ENCODE results near the gene MN1.

The MN1 gene

DNA sequence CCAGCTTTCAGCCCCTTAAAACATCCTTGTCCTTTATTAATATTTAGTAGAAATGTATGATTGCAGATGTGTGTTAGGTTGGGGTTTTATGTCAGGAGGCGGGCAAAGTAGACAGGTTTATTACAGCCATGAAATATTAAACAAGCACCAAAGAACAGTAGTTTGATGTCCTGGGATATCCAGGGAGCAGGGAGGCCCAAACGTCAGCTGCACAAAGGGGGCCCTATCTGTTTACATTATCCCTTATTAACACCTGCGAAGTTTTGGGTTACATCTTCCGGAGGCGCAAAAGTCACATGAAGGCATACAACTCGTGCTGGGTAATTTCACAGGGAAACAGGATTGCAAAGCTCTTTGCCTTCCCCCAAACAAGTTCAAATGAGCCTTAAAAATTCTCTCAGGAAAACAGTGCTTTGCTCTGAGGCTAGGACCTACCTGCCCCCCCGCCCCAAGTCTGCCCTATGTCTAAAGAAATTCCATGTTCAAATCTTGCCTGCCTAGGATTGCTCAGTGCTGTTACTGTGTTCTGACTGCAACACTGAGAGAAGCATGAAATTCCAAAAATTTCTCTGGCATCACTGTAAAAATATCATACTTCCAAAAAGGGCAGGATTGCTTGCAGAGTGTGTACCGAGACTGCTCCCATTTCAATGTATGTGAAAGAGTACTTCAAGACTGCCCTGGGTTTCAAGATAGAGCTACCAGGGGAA is 8.9 kb downstream of the MN1 start:
- peaks cover 82% of the 10 kb centered on the region for H3K4me1 ChIP-seq (ENCODE audit: insufficient read depth, low read length)
- no peaks in the 10 kb centered on the region for H3K27me3 ChIP-seq (ENCODE audit: insufficient read depth, low read length)
- no peak overlapping the region for H2AFZ ChIP-seq (ENCODE audit: low read depth, low read length)
- H3K4me3 ChIP-seq (ENCODE audit: low read length): peak overlapping the region; percentile 69
- peaks cover 65% of the 10 kb centered on the region for H3K36me3 ChIP-seq (ENCODE audit: insufficient read depth, low read length)
- no peaks in the 10 kb centered on the region for H3K9me3 ChIP-seq (ENCODE audit: low read length)

DNA sequence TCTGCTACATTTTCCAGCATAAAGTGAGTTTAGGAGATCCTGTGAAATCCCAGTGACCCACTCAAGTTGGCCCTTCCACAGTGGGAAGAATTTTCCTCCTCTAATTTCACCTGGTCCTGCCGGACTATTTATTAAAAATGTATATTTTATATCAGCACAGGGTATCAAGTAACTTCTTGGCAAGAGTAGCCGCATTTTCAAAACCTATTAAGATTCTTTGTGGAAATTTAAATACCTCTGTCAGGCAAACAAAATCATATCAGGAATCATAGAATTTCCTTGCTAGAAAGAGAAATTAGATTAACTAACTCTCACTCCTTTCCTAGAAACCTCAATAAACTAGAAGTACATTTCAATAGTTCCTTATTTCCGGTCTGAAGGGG is 9.7 kb downstream of the MN1 start:
- Histone ChIP-seq H3K36me3 (ENCODE audit: insufficient read depth, low read length) (peaks cover 65% of the 10 kb centered on the region), H3K27me3 (ENCODE audit: insufficient read depth, low read length) (no peaks in the 10 kb centered on the region), H3K4me3 (ENCODE audit: low read length) (peak overlapping the region; percentile 44), H3K4me1 (ENCODE audit: insufficient read depth, low read length) (peaks cover 89% of the 10 kb centered on the region), H2AFZ (ENCODE audit: low read depth, low read length) (no peak overlapping the region), H3K9me3 (ENCODE audit: low read length) (no peaks in the 10 kb centered on the region)

DNA sequence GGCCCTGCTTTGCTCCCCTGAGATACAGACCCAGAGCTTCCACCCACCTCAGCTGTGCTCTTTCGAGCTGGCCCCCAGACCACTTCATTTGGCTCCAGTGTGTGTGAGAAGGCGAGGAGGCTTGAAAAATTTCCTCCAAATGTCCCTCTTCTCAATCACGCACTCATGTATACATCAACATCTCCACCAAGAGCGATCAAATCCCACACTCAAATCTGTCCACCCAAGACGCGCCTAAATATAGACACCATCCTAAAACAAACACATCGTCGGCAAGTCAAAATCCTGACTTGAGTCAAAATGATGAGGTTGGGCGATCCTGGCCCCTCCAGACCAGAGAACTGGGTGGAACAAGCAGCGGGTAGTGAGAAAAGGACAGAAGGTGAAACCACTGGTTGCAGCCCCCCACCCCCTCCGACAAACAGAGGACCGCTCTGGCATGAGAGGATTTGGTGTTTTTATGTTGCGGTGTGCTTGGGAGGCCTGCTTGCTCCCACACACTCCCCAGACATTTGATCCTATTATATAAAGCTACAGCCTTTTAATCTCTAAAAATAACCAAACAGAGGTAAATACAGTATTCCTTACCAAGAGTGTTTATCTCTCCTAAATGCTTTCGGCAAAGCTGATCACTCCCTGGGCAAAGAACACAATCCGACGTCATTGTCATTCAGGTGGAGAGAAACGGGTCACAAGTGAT is 10.2 kb downstream of the MN1 start:
- Histone ChIP-seq H3K27me3 (ENCODE audit: insufficient read depth, low read length) (no peaks in the 10 kb centered on the region), H3K4me1 (ENCODE audit: insufficient read depth, low read length) (peaks cover 91% of the 10 kb centered on the region), H3K9me3 (ENCODE audit: low read length) (no peaks in the 10 kb centered on the region), H3K36me3 (ENCODE audit: insufficient read depth, low read length) (peaks cover 64% of the 10 kb centered on the region), H3K4me3 (ENCODE audit: low read length) (peak overlapping the region; percentile 44), H2AFZ (ENCODE audit: low read depth, low read length) (no peak overlapping the region)

DNA sequence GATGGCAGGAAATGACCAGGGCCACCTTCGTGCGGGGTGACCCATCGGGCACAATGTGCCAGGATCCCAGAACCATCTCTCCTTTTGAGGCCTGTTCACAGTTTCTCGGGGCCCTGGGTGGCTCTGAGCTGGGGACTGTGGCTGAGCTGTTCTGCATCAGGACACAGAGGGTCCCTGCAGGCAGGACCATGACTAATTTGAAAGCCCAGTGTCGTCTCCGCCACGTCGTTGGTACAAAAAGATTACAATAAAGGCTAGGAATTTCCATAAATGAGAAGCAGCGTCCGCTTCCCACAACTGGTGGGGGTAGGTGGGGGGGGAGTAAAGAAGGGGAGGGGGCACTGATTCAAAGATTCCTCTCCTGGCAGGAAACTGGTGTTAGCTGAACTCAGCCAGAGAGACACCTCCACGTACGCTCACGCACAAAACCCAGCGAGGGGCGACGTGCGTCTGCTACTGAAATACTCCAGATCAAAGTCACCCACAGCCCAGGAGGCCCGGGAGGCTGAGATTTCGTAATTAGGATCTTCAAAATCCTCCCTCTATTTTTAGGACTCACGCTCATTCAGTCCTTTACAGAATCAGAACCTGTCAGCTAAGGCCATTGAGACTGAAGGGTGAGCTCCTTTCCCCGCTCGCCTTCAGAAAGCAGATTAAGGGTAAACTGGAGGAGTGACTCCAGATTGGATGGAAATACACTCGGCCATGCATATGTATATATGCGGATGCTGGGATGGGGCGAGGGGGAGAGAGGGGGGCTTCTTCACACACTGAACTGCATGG is 11.0 kb downstream of the MN1 start:
- no peaks in the 10 kb centered on the region for H3K9me3 ChIP-seq (ENCODE audit: low read length)
- no peak overlapping the region for H2AFZ ChIP-seq (ENCODE audit: low read depth, low read length)
- H3K27me3 ChIP-seq (ENCODE audit: insufficient read depth, low read length): no peaks in the 10 kb centered on the region
- H3K36me3 ChIP-seq (ENCODE audit: insufficient read depth, low read length): peaks cover 64% of the 10 kb centered on the region
- peak overlapping the region; percentile 44 for H3K4me3 ChIP-seq (ENCODE audit: low read length)
- peaks cover 96% of the 10 kb centered on the region for H3K4me1 ChIP-seq (ENCODE audit: insufficient read depth, low read length)

DNA sequence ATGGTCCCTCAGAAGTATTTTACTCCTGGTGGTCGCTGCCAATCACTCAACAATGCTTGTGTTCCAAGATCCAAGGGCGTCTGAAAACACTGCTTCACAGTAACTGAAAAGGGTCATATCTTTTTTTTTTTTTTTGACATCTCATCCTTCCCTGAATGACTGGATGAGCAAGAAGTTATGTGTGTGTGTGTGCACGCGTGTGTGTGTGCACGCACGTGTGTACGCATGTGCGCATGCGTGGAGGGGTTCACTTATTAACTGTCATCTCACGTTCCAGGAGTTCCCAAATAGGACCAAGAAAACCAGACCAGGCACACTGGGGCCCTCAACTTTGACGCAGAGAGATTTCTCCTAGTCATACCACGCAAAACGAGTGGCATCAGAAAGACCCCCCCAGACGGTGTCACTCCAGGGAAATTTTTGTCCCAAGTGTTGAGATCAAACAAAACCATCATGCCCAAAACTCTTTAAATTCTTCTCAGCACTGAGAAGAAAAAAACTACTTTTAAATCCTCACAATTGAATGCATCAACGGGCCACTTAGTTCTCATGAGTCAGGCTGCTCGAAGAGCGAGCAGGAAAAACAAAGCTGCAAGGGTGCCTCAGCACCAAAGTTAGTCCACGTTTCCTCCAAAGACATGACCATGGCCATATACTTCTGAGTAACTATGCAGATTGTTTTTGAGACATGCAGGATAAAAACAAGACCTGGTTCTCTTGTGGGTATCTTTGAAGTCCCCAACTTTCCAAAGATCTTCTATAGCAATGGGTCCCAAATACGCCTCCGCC is 12.9 kb downstream of the MN1 start:
- peaks cover 94% of the 10 kb centered on the region for H3K4me1 ChIP-seq (ENCODE audit: insufficient read depth, low read length)
- H3K9me3 ChIP-seq (ENCODE audit: low read length): no peaks in the 10 kb centered on the region
- H3K4me3 ChIP-seq (ENCODE audit: low read length): no peak overlapping the region
- peaks cover 67% of the 10 kb centered on the region for H3K36me3 ChIP-seq (ENCODE audit: insufficient read depth, low read length)
- no peak overlapping the region for H2AFZ ChIP-seq (ENCODE audit: low read depth, low read length)
- no peaks in the 10 kb centered on the region for H3K27me3 ChIP-seq (ENCODE audit: insufficient read depth, low read length)

DNA sequence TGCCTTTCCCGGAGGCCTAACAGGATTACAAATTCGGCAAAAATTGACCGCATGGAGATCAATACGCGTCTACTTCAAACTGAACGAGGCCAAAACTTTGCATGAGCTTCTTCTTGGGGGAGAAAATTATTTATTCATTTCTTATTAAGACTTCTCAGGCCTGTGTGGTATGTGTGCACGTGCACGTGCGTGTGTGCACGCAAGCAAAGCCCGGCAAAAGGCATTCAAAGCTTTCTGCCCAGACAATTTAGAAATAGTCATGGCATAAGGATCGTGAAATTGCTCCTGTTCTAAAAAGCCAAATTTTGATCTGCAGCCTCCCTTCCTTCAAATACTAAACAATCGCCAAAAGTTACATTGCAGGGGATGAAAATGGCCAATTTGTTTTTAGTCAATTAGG is 14.6 kb downstream of the MN1 start:
- Histone ChIP-seq H3K4me3 (ENCODE audit: low read length) (no peak overlapping the region), H3K36me3 (ENCODE audit: insufficient read depth, low read length) (peaks cover 70% of the 10 kb centered on the region), H2AFZ (ENCODE audit: low read depth, low read length) (no peak overlapping the region), H3K27me3 (ENCODE audit: insufficient read depth, low read length) (no peaks in the 10 kb centered on the region), H3K9me3 (ENCODE audit: low read length) (no peaks in the 10 kb centered on the region), H3K4me1 (ENCODE audit: insufficient read depth, low read length) (peaks cover 78% of the 10 kb centered on the region)

DNA sequence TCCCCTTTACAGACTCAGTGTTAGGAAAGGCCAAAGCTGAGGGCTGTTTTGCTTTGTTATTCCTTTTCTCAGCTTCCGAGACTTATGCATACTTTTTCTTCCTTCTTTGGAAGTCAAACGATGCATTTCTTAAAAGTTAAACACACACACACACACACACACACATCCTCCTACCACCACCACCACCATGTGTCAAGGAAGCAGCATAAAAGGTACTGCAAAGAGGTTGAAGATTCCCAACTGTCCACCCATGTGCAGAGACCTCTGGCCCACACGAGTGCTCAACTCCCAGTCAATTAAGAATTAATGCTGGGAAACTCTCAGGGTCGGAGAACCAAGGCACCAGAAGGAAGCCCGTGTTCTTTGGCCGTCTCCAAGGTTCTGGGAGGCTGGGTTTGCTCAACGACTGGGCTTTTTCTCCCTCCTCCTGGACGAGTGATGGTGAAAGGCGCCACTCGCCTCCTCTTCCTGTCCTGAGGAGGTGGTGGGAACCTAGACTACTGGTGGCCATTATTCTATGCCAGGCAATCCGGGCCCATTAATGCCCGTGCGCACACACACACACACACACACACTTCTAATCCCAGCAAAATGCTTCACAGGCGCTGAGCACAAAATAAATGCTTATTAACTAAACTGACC is 15.1 kb downstream of the MN1 start:
- H3K9me3 ChIP-seq (ENCODE audit: low read length): peaks cover under 1% of the 10 kb centered on the region
- H3K27me3 ChIP-seq (ENCODE audit: insufficient read depth, low read length): no peaks in the 10 kb centered on the region
- no peak overlapping the region for H2AFZ ChIP-seq (ENCODE audit: low read depth, low read length)
- no peak overlapping the region for H3K4me3 ChIP-seq (ENCODE audit: low read length)
- peaks cover 72% of the 10 kb centered on the region for H3K4me1 ChIP-seq (ENCODE audit: insufficient read depth, low read length)
- peaks cover 75% of the 10 kb centered on the region for H3K36me3 ChIP-seq (ENCODE audit: insufficient read depth, low read length)

DNA sequence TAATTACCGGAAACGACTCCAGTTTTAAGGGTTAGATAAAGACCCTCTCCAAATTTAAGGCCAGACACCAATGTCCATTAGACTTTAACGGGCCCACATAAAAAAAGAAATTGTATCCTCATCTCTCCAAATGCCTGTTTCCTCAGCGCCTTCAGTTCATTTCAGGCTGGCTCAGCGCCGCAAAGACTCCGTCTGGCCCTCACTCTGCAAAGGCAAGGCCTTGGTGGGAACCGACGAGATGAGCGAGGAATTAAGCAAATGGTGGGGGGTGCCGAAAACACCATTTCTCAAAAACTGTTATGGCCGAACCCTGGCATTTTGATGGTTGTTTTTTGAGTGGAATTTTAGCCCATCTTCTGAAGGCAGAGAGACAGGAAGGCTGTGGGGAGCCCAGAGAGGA is 15.7 kb downstream of the MN1 start:
- H3K36me3 ChIP-seq (ENCODE audit: insufficient read depth, low read length): peaks cover 79% of the 10 kb centered on the region
- peaks cover 3% of the 10 kb centered on the region for H3K9me3 ChIP-seq (ENCODE audit: low read length)
- no peak overlapping the region for H2AFZ ChIP-seq (ENCODE audit: low read depth, low read length)
- H3K4me1 ChIP-seq (ENCODE audit: insufficient read depth, low read length): peaks cover 67% of the 10 kb centered on the region
- no peak overlapping the region for H3K4me3 ChIP-seq (ENCODE audit: low read length)
- H3K27me3 ChIP-seq (ENCODE audit: insufficient read depth, low read length): no peaks in the 10 kb centered on the region

DNA sequence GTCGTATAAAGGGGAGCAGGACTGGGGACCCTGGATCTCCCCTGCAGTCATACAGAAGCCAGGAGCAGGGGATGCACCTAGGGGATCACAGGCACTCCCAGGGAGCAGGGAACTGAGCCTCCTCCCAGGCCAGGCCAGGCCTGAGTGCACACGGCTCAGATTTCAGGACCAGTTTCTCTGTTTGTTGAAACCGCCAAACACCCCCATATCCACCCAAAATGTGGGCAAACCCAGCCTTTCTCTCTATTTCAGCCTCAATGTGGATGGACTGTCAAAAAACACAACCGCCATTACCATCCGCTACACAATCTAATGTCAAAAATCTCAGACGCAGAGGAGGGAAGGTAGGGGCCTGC is 17.5 kb downstream of the MN1 start:
- Histone ChIP-seq H3K27me3 (ENCODE audit: insufficient read depth, low read length) (no peaks in the 10 kb centered on the region), H3K4me1 (ENCODE audit: insufficient read depth, low read length) (peaks cover 55% of the 10 kb centered on the region), H3K36me3 (ENCODE audit: insufficient read depth, low read length) (peaks cover 79% of the 10 kb centered on the region), H2AFZ (ENCODE audit: low read depth, low read length) (no peak overlapping the region), H3K4me3 (ENCODE audit: low read length) (no peak overlapping the region), H3K9me3 (ENCODE audit: low read length) (peaks cover 3% of the 10 kb centered on the region)

DNA sequence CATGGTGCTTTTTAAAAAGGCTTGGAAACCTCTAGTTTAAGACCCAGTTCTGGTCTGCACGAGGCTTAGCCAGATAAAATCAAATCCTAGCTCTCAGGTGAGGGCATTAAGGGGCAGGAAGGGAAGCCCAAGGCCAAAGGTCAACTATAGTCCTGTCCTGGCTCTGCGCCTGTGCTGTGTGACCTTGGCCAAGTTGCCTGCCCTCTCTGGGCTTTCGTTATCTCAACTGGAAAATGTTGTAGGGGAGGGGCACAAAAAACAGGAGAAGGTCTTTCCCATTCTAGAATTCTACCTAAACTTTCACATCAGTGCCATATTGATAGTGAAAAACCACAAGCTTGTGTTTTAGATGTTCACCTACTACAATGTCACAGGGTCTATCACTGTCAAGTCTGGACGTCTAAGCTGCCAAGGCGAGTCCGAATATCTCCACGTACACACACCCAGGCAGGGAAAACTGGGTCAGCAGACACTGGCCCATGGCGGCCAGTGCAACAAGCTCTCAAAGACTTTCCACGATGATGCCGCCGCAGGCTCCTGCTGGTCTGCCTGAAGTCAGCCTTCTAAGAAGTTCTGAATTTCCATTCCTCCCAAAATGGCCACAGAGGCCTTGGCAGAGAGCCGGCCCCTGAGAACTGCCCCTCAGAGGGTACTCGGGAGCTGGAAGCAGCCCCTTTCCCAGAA is 18.0 kb downstream of the MN1 start:
- peaks cover 55% of the 10 kb centered on the region for H3K4me1 ChIP-seq (ENCODE audit: insufficient read depth, low read length)
- no peak overlapping the region for H2AFZ ChIP-seq (ENCODE audit: low read depth, low read length)
- peaks cover 3% of the 10 kb centered on the region for H3K9me3 ChIP-seq (ENCODE audit: low read length)
- H3K36me3 ChIP-seq (ENCODE audit: insufficient read depth, low read length): peaks cover 79% of the 10 kb centered on the region
- no peaks in the 10 kb centered on the region for H3K27me3 ChIP-seq (ENCODE audit: insufficient read depth, low read length)
- H3K4me3 ChIP-seq (ENCODE audit: low read length): no peak overlapping the region

DNA sequence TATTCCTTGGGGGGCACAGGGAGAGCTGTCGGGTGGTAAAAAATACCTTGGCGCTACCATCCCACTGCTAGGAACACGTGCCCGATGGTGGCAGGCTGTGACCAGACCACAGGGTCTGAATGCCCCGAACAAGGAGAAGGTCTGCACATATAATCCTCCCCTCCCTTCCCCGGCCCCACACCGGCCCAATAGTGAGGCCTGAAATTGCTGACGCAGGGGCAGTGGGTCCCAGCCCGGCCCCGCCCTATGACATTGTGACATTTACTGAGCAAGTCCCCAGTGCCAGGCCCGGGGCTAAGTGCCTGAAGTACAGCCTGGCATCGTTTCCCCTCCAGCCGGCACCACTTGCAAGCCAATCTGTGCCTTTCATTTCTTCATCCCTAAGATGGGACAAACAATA is 19.5 kb downstream of the MN1 start:
- Histone ChIP-seq H3K4me1 (ENCODE audit: insufficient read depth, low read length) (peaks cover 54% of the 10 kb centered on the region), H3K27me3 (ENCODE audit: insufficient read depth, low read length) (no peaks in the 10 kb centered on the region), H3K36me3 (ENCODE audit: insufficient read depth, low read length) (peaks cover 72% of the 10 kb centered on the region), H2AFZ (ENCODE audit: low read depth, low read length) (no peak overlapping the region), H3K9me3 (ENCODE audit: low read length) (peaks cover 3% of the 10 kb centered on the region), H3K4me3 (ENCODE audit: low read length) (no peak overlapping the region)

DNA sequence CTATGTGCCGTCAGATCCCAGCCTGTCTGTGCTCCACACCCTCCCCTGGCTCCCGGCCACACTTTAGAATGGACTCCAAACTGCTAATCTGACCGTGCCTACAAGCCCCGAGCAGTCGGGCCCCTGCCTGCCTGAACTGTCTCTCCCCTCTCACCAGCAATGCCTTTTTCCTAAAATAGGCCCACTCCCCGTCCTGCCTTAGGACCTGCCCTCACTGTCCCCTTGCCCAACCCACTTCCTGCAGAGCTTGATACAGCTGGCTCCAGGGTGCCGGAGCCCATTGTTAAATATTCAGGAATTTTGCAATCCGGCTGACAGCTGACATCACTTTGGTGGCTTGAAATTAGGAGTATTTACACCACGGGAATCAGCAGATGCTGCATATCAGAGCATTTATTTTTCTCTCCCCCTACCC is 21.4 kb downstream of the MN1 start:
- H3K36me3 ChIP-seq (ENCODE audit: insufficient read depth, low read length): peaks cover 61% of the 10 kb centered on the region
- H3K9me3 ChIP-seq (ENCODE audit: low read length): peaks cover 3% of the 10 kb centered on the region
- H3K27me3 ChIP-seq (ENCODE audit: insufficient read depth, low read length): no peaks in the 10 kb centered on the region
- H3K4me1 ChIP-seq (ENCODE audit: insufficient read depth, low read length): peaks cover 55% of the 10 kb centered on the region
- H3K4me3 ChIP-seq (ENCODE audit: low read length): no peak overlapping the region
- no peak overlapping the region for H2AFZ ChIP-seq (ENCODE audit: low read depth, low read length)

All from neuron (in vitro differentiated cells).